ENCODE data around the gene CHMP5.

DNA sequence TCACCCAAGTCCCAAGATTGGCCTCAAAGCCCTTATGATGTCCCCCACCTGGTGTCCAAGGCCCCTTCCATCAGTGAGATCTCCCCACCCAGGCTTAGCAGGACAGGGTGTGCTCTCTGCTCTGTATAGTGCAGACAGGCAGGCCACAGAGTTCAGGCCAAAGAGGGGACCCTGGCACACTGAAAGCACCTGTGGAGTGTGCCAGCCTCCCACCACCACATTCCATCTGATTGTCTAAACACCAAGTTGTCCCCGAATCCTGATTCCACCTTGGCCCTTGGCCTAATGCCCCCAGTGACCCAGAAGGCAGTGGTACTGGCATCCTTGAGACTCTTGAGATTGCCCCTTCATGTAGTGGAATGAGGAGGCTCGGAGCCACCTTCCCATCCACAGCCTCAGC lies 19.5 kb upstream of the CHMP5 start:
- TF ChIP-seq, protein P1, sequence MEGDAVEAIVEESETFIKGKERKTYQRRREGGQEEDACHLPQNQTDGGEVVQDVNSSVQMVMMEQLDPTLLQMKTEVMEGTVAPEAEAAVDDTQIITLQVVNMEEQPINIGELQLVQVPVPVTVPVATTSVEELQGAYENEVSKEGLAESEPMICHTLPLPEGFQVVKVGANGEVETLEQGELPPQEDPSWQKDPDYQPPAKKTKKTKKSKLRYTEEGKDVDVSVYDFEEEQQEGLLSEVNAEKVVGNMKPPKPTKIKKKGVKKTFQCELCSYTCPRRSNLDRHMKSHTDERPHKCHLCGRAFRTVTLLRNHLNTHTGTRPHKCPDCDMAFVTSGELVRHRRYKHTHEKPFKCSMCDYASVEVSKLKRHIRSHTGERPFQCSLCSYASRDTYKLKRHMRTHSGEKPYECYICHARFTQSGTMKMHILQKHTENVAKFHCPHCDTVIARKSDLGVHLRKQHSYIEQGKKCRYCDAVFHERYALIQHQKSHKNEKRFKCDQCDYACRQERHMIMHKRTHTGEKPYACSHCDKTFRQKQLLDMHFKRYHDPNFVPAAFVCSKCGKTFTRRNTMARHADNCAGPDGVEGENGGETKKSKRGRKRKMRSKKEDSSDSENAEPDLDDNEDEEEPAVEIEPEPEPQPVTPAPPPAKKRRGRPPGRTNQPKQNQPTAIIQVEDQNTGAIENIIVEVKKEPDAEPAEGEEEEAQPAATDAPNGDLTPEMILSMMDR (IDR thresholded peaks at IDR 0.05), result no peak
- TF ChIP-seq EP300 (IDR thresholded peaks at IDR 0.05) (no peak), POLR2AphosphoS5 (IDR thresholded peaks at IDR 0.05) (no peak)

All from esophagus muscularis mucosa (tissue), 4 donors.